Measurements from ENCODE around the gene NDUFS4.

The NDUFS4 gene

GRCh38 chr5:53568871-53569270 lies 8.4 kb downstream of the NDUFS4 start:
- DNase-seq, result no peak
- Histone ChIP-seq H3K4me1 (ENCODE audit: control extremely low read depth in 1 of 4, control insufficient read depth in 4 of 4, insufficient read depth in 4 of 4, low read length in 3 of 4) (peaks cover 2 to 11% (median 8%) of the 10 kb centered on the region in 4 experiments), H3K9me3 (ENCODE audit: control extremely low read depth in 1 of 5, control insufficient read depth in 4 of 5, insufficient read depth in 2 of 5, low read depth in 1 of 5, low read length in 4 of 5) (peaks cover 0 to 3% (median 0%) of the 10 kb centered on the region in 5 experiments), H3K27me3 (replicated peaks in 2 of 5; ENCODE audit: control insufficient read depth in 4 of 5, insufficient read depth in 5 of 5, low read length in 4 of 5) (no peaks in the 10 kb centered on the region), H3K36me3 (ENCODE audit: control insufficient read depth in 4 of 4, insufficient read depth in 4 of 4, low read length in 3 of 4) (no peaks in the 10 kb centered on the region), H3K4me3 (ENCODE audit: control insufficient read depth in 1 of 7, extremely low read depth in 1 of 7, insufficient read depth in 4 of 7, low read depth in 2 of 7, low read length in 6 of 7) (no peak overlapping the region), H3K27ac (ENCODE audit: insufficient read depth in 1 of 2, low read depth in 1 of 2, low read length in 2 of 2, poor library complexity in 1 of 2, severe bottlenecking in 2 of 2) (no peak overlapping the region)
- ChIA-PET CTCF (no interaction called here), POLR2A (no interaction called here)
- no CpG with 5 or more reads among the region's 1 CpG for WGBS (ENCODE audit: insufficient coverage)

DNA sequence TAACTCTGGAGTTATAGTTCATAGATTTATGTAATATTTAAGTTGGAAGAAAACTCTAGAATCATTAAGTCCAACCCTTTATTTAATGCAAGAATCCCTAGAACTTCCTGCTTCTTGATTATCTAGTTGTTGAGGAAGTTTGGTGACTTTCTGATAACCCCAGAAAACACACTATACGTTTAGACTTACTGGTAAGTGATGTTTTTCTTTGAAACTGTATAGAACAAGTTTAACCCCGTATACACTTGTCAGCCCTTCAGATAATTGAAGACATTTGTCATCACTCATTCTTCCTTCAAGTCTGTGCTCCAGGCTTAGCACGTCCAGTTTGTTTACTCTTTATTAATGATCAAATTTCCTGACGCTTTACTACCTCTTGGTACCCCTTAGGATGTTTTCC lies 9.0 kb downstream of the NDUFS4 start:
- Histone ChIP-seq H3K4me3 (ENCODE audit: control insufficient read depth in 1 of 7, extremely low read depth in 1 of 7, insufficient read depth in 4 of 7, low read depth in 2 of 7, low read length in 6 of 7) (peak overlapping the region in 3 of 7 experiments; percentile 6 to 28 (median 28)), H3K36me3 (ENCODE audit: control insufficient read depth in 4 of 4, insufficient read depth in 4 of 4, low read length in 3 of 4) (no peaks in the 10 kb centered on the region), H3K27ac (ENCODE audit: insufficient read depth in 1 of 2, low read depth in 1 of 2, low read length in 2 of 2, poor library complexity in 1 of 2, severe bottlenecking in 2 of 2) (peak overlapping the region in 1 of 2 experiments; percentile 28), H3K9me3 (ENCODE audit: control extremely low read depth in 1 of 5, control insufficient read depth in 4 of 5, insufficient read depth in 2 of 5, low read depth in 1 of 5, low read length in 4 of 5) (peaks cover 0 to 3% (median 0%) of the 10 kb centered on the region in 5 experiments), H3K27me3 (replicated peaks in 2 of 5; ENCODE audit: control insufficient read depth in 4 of 5, insufficient read depth in 5 of 5, low read length in 4 of 5) (no peaks in the 10 kb centered on the region), H3K4me1 (ENCODE audit: control extremely low read depth in 1 of 4, control insufficient read depth in 4 of 4, insufficient read depth in 4 of 4, low read length in 3 of 4) (peaks cover 2 to 11% (median 8%) of the 10 kb centered on the region in 4 experiments)
- ChIA-PET CTCF (no interaction called here), POLR2A (no interaction called here)
- peak; percentile 22 to 40 (median 23) for DNase-seq
- 0% methylated on average over 1 of the region's 4 CpGs for WGBS (ENCODE audit: insufficient coverage)

DNA sequence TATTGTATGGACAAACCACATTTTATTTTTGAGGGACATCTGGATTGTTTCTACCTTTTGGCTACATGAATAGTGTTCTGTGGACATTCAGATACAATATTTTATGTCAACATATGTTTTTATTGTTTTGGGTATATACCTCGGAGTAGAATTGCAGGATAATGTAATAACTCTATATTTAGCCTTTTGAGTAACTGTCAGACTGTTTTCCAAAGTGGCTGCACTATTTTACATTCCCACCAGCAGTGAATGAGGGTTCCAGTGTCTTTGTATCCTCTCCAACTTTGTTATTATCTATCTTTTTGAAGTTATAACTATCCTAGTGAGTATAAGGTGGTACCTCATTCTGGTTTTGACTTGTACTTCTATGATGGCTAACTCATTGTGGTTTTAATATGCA lies 11.0 kb downstream of the NDUFS4 start:
- CTCF ChIA-PET, result no interaction called here
- DNase-seq, result no peak
- POLR2A ChIA-PET, result no interaction called here

GRCh38 chr5:53575101-53575500 lies 14.7 kb downstream of the NDUFS4 start:
- Histone ChIP-seq H3K4me3 (ENCODE audit: control insufficient read depth in 1 of 7, extremely low read depth in 1 of 7, insufficient read depth in 4 of 7, low read depth in 2 of 7, low read length in 6 of 7) (no peak overlapping the region), H3K36me3 (ENCODE audit: control insufficient read depth in 4 of 4, insufficient read depth in 4 of 4, low read length in 3 of 4) (peaks cover 3 to 7% (median 5%) of the 10 kb centered on the region in 4 experiments), H3K27me3 (replicated peaks in 2 of 5; ENCODE audit: control insufficient read depth in 4 of 5, insufficient read depth in 5 of 5, low read length in 4 of 5) (no peaks in the 10 kb centered on the region), H3K9me3 (ENCODE audit: control extremely low read depth in 1 of 5, control insufficient read depth in 4 of 5, insufficient read depth in 2 of 5, low read depth in 1 of 5, low read length in 4 of 5) (peaks cover 0 to 3% (median 0%) of the 10 kb centered on the region in 5 experiments), H3K4me1 (ENCODE audit: control extremely low read depth in 1 of 4, control insufficient read depth in 4 of 4, insufficient read depth in 4 of 4, low read length in 3 of 4) (no peaks in the 10 kb centered on the region), H3K27ac (ENCODE audit: insufficient read depth in 1 of 2, low read depth in 1 of 2, low read length in 2 of 2, poor library complexity in 1 of 2, severe bottlenecking in 2 of 2) (no peak overlapping the region)
- ChIA-PET POLR2A (no interaction called here), CTCF (no interaction called here)
- no peak for DNase-seq
- 94% methylated on average over 2 of the region's 3 CpGs for WGBS (ENCODE audit: insufficient coverage)

More for the DNA sequence above, 11.0 kb downstream of the NDUFS4 start:
- H3K4me1 ChIP-seq (ENCODE audit: control extremely low read depth in 1 of 4, control insufficient read depth in 4 of 4, insufficient read depth in 4 of 4, low read length in 3 of 4), result peaks cover 2 to 11% (median 8%) of the 10 kb centered on the region in 4 experiments
- H3K4me3 ChIP-seq (ENCODE audit: control insufficient read depth in 1 of 7, extremely low read depth in 1 of 7, insufficient read depth in 4 of 7, low read depth in 2 of 7, low read length in 6 of 7), result no peak overlapping the region
- peaks cover 0 to 3% (median 0%) of the 10 kb centered on the region in 5 experiments for H3K9me3 ChIP-seq (ENCODE audit: control extremely low read depth in 1 of 5, control insufficient read depth in 4 of 5, insufficient read depth in 2 of 5, low read depth in 1 of 5, low read length in 4 of 5)
- H3K36me3 ChIP-seq (ENCODE audit: control insufficient read depth in 4 of 4, insufficient read depth in 4 of 4, low read length in 3 of 4), result peaks cover 0 to 6% (median 1%) of the 10 kb centered on the region in 4 experiments
- H3K27me3 ChIP-seq (replicated peaks in 2 of 5; ENCODE audit: control insufficient read depth in 4 of 5, insufficient read depth in 5 of 5, low read length in 4 of 5), result no peaks in the 10 kb centered on the region
- no CpG with 5 or more reads among the region's 1 CpG for WGBS (ENCODE audit: insufficient coverage)
- no peak overlapping the region for H3K27ac ChIP-seq (ENCODE audit: insufficient read depth in 1 of 2, low read depth in 1 of 2, low read length in 2 of 2, poor library complexity in 1 of 2, severe bottlenecking in 2 of 2)

DNA sequence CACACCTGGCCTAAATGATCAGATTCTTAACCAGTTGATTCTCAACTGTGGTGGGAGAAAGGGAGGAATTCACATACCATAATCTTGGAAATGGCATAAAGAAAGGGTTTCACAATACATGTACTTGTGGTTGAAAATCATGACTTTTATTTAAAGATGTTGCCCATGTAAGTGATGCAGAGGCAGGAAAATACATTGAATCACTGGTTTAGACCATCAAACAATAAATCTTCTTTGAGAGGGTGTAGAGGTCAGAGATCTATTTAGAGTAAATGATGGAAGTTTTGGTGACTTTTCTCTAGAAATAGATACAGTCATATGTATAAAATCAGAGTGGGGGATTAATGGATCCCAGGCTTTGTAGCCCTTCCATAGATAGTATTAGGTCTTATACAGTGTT lies 15.4 kb downstream of the NDUFS4 start:
- ChIA-PET POLR2A (no interaction called here), CTCF (no interaction called here)
- Histone ChIP-seq H3K4me1 (ENCODE audit: control extremely low read depth in 1 of 4, control insufficient read depth in 4 of 4, insufficient read depth in 4 of 4, low read length in 3 of 4) (no peaks in the 10 kb centered on the region), H3K27ac (ENCODE audit: insufficient read depth in 1 of 2, low read depth in 1 of 2, low read length in 2 of 2, poor library complexity in 1 of 2, severe bottlenecking in 2 of 2) (no peak overlapping the region), H3K9me3 (ENCODE audit: control extremely low read depth in 1 of 5, control insufficient read depth in 4 of 5, insufficient read depth in 2 of 5, low read depth in 1 of 5, low read length in 4 of 5) (no peaks in the 10 kb centered on the region), H3K4me3 (ENCODE audit: control insufficient read depth in 1 of 7, extremely low read depth in 1 of 7, insufficient read depth in 4 of 7, low read depth in 2 of 7, low read length in 6 of 7) (no peak overlapping the region), H3K27me3 (replicated peaks in 2 of 5; ENCODE audit: control insufficient read depth in 4 of 5, insufficient read depth in 5 of 5, low read length in 4 of 5) (no peaks in the 10 kb centered on the region), H3K36me3 (ENCODE audit: control insufficient read depth in 4 of 4, insufficient read depth in 4 of 4, low read length in 3 of 4) (peaks cover 3 to 7% (median 5%) of the 10 kb centered on the region in 4 experiments)
- DNase-seq, result no peak

DNA sequence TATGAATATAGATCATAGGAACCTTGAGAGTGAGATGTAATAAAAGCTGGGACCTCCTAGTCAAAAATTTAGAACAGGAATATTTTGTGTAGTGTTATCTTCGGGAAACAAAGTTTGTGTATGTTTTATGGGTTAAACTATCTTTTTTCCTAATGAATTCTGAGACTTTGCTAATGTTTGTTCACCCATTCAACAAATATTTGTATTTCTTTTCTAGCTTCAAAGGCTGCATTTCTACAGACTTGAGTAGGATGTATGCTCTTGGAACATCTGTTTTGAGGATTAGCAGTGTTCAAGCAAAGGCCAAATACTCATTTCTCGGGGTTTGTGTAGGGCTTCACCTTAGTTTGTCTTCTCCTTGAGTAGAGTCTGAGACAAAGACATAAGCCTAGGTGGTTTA lies 16.2 kb downstream of the NDUFS4 start:
- 100% methylated on average over 1 of the region's 2 CpGs for WGBS (ENCODE audit: insufficient coverage)
- Histone ChIP-seq H3K27ac (ENCODE audit: insufficient read depth in 1 of 2, low read depth in 1 of 2, low read length in 2 of 2, poor library complexity in 1 of 2, severe bottlenecking in 2 of 2) (no peak overlapping the region), H3K27me3 (replicated peaks in 2 of 5; ENCODE audit: control insufficient read depth in 4 of 5, insufficient read depth in 5 of 5, low read length in 4 of 5) (no peaks in the 10 kb centered on the region), H3K9me3 (ENCODE audit: control extremely low read depth in 1 of 5, control insufficient read depth in 4 of 5, insufficient read depth in 2 of 5, low read depth in 1 of 5, low read length in 4 of 5) (no peaks in the 10 kb centered on the region), H3K36me3 (ENCODE audit: control insufficient read depth in 4 of 4, insufficient read depth in 4 of 4, low read length in 3 of 4) (peaks cover 3 to 7% (median 5%) of the 10 kb centered on the region in 4 experiments), H3K4me1 (ENCODE audit: control extremely low read depth in 1 of 4, control insufficient read depth in 4 of 4, insufficient read depth in 4 of 4, low read length in 3 of 4) (no peaks in the 10 kb centered on the region), H3K4me3 (ENCODE audit: control insufficient read depth in 1 of 7, extremely low read depth in 1 of 7, insufficient read depth in 4 of 7, low read depth in 2 of 7, low read length in 6 of 7) (no peak overlapping the region)
- ChIA-PET CTCF (interaction anchor here (1.2 kb wide), 1 partner anchor 9 kb away, joined by 6 read pairs; no protein-coding TSS in a partner anchor), POLR2A (no interaction called here)
- no peak for DNase-seq

DNA sequence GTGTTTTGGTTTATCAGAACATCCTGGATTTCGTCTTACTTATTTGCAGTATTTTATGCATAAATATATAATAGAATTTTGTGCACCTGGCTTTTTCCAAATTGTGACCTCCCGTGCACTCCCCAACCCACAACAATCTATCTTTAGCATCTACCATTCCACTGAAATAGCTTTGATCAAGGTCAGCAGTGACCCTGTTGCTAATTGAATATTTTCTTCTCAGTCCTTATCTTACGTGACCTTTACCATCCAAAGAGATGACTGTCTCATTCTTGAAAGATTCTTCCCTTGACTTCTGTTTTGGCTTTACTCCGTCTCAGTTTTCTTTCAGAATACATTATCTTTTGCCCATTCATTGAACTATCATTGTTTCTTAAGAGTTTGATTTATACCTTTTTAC lies 18.4 kb downstream of the NDUFS4 start:
- H3K36me3 ChIP-seq (ENCODE audit: control insufficient read depth in 4 of 4, insufficient read depth in 4 of 4, low read length in 3 of 4), result peaks cover 3 to 7% (median 5%) of the 10 kb centered on the region in 4 experiments
- no peaks in the 10 kb centered on the region for H3K4me1 ChIP-seq (ENCODE audit: control extremely low read depth in 1 of 4, control insufficient read depth in 4 of 4, insufficient read depth in 4 of 4, low read length in 3 of 4)
- H3K4me3 ChIP-seq (ENCODE audit: control insufficient read depth in 1 of 7, extremely low read depth in 1 of 7, insufficient read depth in 4 of 7, low read depth in 2 of 7, low read length in 6 of 7), result no peak overlapping the region
- peaks cover 0 to 1% (median 0%) of the 10 kb centered on the region in 5 experiments for H3K9me3 ChIP-seq (ENCODE audit: control extremely low read depth in 1 of 5, control insufficient read depth in 4 of 5, insufficient read depth in 2 of 5, low read depth in 1 of 5, low read length in 4 of 5)
- no peaks in the 10 kb centered on the region for H3K27me3 ChIP-seq (replicated peaks in 2 of 5; ENCODE audit: control insufficient read depth in 4 of 5, insufficient read depth in 5 of 5, low read length in 4 of 5)
- POLR2A ChIA-PET, result no interaction called here
- no peak overlapping the region for H3K27ac ChIP-seq (ENCODE audit: insufficient read depth in 1 of 2, low read depth in 1 of 2, low read length in 2 of 2, poor library complexity in 1 of 2, severe bottlenecking in 2 of 2)
- 100% methylated on average over 2 of the region's 4 CpGs for WGBS (ENCODE audit: insufficient coverage)
- DNase-seq, result no peak
- CTCF ChIA-PET, result no interaction called here

All from common myeloid progenitor, CD34-positive (primary cell).